Upper lobe of right lung (tissue), 1 donor: ENCODE measurements around the gene ITPR3. TPM values are rescaled to one million over a fixed set of nuclear protein-coding genes. Genes with fewer than 3 reads are reported as not detected.

Experiments
- ATAC-seq: fragments of 200-7000 bp; cut with Tn5 transposase; one replicate; pipeline ENCODE4 v1.9.1; 2020; ENCODE audit warnings: mild to moderate bottlenecking, moderate library complexity
- DNase-seq: peaks from one replicate; pipeline ENCODE4 v3.0.0-alpha.2; 2020
- H3K27ac ChIP-seq: fragments of 200-600 bp; one replicate; pipeline ENCODE4 v1.8.0; 2022
- H3K27me3 ChIP-seq: fragments of 200-600 bp; one replicate; pipeline ENCODE4 v1.8.0; 2022; ENCODE audit warnings: mild to moderate bottlenecking
- H3K36me3 ChIP-seq: fragments of 200-600 bp; one replicate; pipeline ENCODE4 v1.8.0; 2022
- H3K4me1 ChIP-seq: fragments of 200-600 bp; one replicate; pipeline ENCODE4 v1.8.0; 2022
- H3K4me3 ChIP-seq: fragments of 200-600 bp; one replicate; pipeline ENCODE4 v1.8.0; 2022; ENCODE audit warnings: mild to moderate bottlenecking
- H3K9me3 ChIP-seq: fragments of 200-600 bp; one replicate; pipeline ENCODE4 v1.8.0; 2022
- intact Hi-C: fragments of 100-400 bp; cut with DNase I; formaldehyde crosslinking; loops from one replicate; pipeline ENCODE4 v1.11.0; 2022
- total RNA-seq: library from RNA; stranded (reverse); fragmentation: NEBNext Ultra II Directional; extraction: Animal tissue kit (Norgen Biotek cat#: 25700); gene quantifications from one replicate; pipeline ENCODE4 v1.2.1, GENCODE V29; 2021
- TF ChIP-seq, protein P1 (sequence below): fragments of 200-600 bp; IDR thresholded peaks from one replicate; pipeline ENCODE4 v1.8.0; 2022; ENCODE audit warnings: antibody characterized with exemption
- donor health status: DM: no; HTN: yes; CAD: no; lungs with severe emphysema.

ITPR3 gene
- total RNA-seq, 1 donor from 2014 or later, result 111 TPM

DNA sequence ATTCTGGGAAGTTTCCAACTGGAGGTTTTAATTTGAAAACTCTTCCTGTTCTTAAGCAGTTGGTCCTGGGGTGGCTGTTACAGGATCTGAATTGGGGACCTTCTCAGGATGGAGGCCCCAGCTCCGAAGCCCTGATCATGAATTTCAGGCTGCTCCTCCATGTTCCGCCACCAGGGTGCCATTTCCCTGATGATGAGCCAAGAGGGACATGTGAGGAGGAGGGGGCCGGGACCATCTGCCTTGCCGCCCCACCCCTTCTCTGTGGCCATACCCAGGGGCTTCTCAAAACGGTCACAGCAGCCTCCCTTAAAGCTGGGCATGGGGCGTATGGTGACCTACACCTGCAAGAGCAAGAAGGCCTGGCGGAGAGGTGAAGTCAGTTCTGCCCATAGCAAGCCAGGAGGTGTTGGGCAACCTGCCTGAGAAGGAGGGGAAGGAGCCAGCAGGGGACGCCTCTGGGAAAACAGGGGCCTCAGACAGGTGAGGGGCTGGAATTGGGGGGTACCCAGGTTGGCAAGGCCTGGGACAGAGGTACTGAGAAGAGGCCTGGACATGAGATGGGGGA lies 37.4 kb upstream of the ITPR3 start:
- Histone ChIP-seq H3K9me3 (no peaks in the 10 kb centered on the region), H3K27ac (no peak overlapping the region), H3K36me3 (no peaks in the 10 kb centered on the region), H3K4me3 (no peak overlapping the region), H3K4me1 (peaks cover 15% of the 10 kb centered on the region), H3K27me3 (no peaks in the 10 kb centered on the region)
- TF ChIP-seq, protein P1, sequence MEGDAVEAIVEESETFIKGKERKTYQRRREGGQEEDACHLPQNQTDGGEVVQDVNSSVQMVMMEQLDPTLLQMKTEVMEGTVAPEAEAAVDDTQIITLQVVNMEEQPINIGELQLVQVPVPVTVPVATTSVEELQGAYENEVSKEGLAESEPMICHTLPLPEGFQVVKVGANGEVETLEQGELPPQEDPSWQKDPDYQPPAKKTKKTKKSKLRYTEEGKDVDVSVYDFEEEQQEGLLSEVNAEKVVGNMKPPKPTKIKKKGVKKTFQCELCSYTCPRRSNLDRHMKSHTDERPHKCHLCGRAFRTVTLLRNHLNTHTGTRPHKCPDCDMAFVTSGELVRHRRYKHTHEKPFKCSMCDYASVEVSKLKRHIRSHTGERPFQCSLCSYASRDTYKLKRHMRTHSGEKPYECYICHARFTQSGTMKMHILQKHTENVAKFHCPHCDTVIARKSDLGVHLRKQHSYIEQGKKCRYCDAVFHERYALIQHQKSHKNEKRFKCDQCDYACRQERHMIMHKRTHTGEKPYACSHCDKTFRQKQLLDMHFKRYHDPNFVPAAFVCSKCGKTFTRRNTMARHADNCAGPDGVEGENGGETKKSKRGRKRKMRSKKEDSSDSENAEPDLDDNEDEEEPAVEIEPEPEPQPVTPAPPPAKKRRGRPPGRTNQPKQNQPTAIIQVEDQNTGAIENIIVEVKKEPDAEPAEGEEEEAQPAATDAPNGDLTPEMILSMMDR, result no peak
- no peak for ATAC-seq
- DNase-seq, result no peak
- intact Hi-C loops, result loop anchor here (10.0 kb wide), 1 partner anchor 111 kb away; no protein-coding TSS in a partner anchor

DNA sequence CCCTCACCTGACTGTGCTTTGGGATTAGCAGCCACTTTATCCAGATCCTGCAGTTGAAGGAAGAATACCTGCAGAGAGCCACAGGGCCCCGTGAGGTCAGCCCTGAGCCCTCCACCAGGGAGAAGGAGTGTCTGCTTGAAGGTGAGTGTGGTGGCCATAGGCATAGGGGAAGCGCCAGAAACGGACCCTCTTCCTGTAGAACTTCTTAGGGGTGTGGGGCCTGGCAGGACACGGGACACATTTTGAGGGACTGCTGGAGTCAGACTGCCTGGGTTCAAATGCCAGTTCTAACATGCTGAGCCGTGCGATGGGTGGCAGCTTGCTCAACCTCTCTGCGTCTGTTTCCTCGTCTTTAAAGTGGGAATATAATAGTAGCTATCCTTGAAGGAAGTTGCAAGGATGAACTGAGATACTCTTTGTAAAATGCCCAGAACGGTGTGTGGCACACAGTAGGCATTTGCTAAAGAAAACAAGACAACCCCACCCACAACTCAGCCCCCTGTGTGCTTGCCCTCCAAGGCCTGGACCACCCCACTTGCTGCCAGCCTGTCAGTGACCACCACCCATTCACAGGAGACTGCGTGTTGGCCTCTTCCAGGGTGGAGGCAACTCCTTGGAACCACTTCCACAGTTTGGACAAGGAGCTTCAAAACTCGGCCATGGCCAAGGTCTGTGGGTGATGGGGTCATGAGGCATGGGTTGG lies 36.3 kb upstream of the ITPR3 start:
- no peaks in the 10 kb centered on the region for H3K9me3 ChIP-seq
- TF ChIP-seq, protein P1, result no peak
- H3K4me3 ChIP-seq, result no peak overlapping the region
- no peaks in the 10 kb centered on the region for H3K27me3 ChIP-seq
- intact Hi-C loops, result loop anchor here (10.0 kb wide), 1 partner anchor 110 kb away; no protein-coding TSS in a partner anchor
- H3K4me1 ChIP-seq, result peaks cover 15% of the 10 kb centered on the region
- no peak for ATAC-seq
- no peaks in the 10 kb centered on the region for H3K36me3 ChIP-seq
- DNase-seq, result no peak
- peak overlapping the region; percentile 47 for H3K27ac ChIP-seq

GRCh38 chr6:33585403-33586107 lies 35.6 kb upstream of the ITPR3 start:
- DNase-seq (peak; percentile 90), ATAC-seq (peak; percentile 83)

DNA sequence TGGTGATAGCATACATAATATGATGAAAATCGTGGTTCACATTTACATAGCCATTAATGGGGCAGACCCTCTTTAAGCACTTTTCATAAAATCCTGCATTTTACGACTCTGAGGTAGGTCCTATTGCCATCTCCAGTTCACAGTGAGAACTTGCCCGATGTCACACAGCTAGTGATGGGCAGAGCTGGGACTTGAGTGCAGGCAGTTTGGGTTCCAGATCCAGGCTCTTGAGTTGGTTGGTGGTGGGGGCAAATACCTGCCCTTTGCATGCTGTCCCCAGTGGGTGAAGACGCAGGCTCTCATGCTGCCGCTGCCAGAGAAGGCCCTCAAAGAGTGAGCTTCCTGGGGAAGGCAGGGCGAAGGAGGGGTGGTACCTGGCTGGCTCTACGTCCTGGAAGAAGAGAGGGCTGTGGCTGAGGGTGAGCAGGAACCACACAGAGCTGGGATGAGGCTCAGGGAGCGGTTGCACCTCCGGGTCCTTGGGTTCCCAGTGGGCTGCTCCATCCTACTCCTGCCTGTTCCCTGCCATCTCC lies 34.9 kb upstream of the ITPR3 start:
- peaks cover 28% of the 10 kb centered on the region for H3K4me1 ChIP-seq
- TF ChIP-seq, protein P1, result no peak
- intact Hi-C loops, result loop anchor here (10.0 kb wide), 1 partner anchor 109 kb away; no protein-coding TSS in a partner anchor
- peak overlapping the region; percentile 14 for H3K4me3 ChIP-seq
- no peaks in the 10 kb centered on the region for H3K27me3 ChIP-seq
- H3K27ac ChIP-seq, result no peak overlapping the region
- ATAC-seq (no peak), DNase-seq (no peak)
- no peaks in the 10 kb centered on the region for H3K9me3 ChIP-seq
- H3K36me3 ChIP-seq, result no peaks in the 10 kb centered on the region

More at GRCh38 chr6:33585403-33586107, 35.6 kb upstream of the ITPR3 start:
- Histone ChIP-seq H3K9me3 (no peaks in the 10 kb centered on the region), H3K4me3 (peak overlapping the region; percentile 14), H3K4me1 (peaks cover 22% of the 10 kb centered on the region), H3K27ac (peak overlapping the region; percentile 47), H3K36me3 (no peaks in the 10 kb centered on the region), H3K27me3 (no peaks in the 10 kb centered on the region)
- TF ChIP-seq, protein P1, result peak; percentile 97
- intact Hi-C loops, result loop anchor here (10.0 kb wide), 1 partner anchor 109 kb away; no protein-coding TSS in a partner anchor

DNA sequence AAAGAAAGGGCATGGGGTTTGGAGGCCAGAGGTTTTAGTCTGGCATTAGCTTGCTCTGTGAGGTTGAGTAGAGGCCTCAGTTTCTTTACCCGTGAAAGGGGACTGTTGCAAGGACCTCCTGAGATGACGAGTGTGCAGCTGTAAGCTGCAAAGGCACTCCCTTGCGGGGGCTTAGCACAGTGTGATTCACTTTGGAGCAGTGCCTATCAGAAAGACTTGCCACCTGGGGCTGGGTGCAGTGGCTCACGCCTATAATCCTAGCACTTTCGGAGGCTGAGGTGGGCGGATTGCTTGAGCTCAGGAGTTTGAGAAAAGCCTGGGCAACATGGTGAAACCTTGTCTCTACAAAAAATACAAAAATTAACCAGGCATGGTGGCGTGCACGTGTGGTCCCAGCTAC lies 33.6 kb upstream of the ITPR3 start:
- Histone ChIP-seq H3K27me3 (no peaks in the 10 kb centered on the region), H3K27ac (no peak overlapping the region), H3K4me1 (peaks cover 31% of the 10 kb centered on the region), H3K9me3 (no peaks in the 10 kb centered on the region), H3K36me3 (no peaks in the 10 kb centered on the region), H3K4me3 (no peak overlapping the region)
- DNase-seq, result no peak
- ATAC-seq, result no peak
- intact Hi-C loops, result loop anchor here (10.0 kb wide), 1 partner anchor 107 kb away; no protein-coding TSS in a partner anchor
- TF ChIP-seq, protein P1, result no peak
